ENCODE data around the gene SPAG9. TPM values are rescaled to one million over a fixed set of nuclear protein-coding genes. Genes with fewer than 3 reads are reported as not detected.

The SPAG9 gene
- total RNA-seq, 1 donor from 2014 or later = 42.0 TPM

DNA sequence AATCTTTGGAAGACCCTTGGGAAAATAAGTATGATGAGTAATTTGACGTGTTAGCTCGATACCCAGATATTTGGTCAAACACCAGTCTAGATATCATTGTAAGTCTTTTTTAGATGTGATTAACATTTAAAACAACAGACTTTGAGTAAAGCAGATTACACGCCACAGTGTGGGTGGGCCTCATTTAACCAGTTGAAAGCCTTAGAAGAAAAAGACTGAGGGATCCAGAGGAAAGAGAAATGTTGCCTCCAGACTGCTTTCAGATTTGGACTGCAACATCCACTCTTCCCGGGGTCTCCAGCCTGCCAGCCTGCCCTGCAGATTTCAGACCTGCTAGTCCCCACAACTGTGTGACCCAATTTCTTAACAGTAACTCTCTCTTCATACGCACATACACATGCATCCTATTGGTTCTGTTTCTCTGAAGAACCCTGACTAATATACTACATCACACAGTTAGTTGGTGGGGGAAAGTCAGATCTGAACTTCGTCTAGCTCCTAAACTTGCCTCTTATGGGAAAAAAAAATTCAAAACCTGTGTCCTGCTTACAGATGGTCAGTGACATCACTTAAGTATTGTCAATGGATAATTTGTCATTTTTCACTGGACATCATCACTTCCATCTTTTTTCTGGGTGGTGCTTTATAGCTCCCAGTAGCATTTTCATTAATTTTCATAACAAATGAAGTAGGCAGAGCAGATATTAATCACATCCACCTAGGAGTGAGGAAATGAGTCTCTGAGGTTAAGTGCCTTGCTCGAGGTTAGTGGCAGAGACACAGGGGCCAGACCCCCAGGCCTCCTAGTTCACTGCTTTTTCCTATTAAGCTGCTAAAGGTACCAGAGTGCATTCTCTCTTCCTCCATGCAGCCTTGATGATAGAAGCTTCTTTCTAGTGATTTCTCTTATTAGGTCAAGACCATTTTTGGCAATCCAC is 146.8 kb downstream of the SPAG9 start:
- DNase-seq = no peak
- ATAC-seq (ENCODE audit: poor library complexity) = no peak
- intact Hi-C loops (cut with DNase I) = no loop called here

DNA sequence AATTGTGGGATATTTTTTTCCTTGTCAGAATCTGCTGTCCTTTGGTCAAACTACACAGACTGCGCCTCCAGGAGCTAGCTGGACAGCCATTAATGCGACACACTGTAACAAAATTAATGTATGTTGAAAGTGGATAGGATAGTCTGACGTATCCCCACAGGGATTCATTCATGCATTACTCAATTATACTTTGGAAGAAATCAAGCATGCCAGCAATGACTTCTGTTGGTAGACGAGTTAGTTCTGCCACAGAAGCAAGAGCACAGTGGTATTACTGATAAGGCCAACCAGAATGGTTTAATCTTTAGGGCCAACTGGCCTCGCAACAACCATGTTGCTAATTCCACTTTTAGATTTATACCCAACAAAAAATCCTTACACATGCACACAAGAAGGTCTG is 148.1 kb downstream of the SPAG9 start:
- ATAC-seq (ENCODE audit: poor library complexity) = no peak
- intact Hi-C loops (cut with DNase I) = no loop called here

DNA sequence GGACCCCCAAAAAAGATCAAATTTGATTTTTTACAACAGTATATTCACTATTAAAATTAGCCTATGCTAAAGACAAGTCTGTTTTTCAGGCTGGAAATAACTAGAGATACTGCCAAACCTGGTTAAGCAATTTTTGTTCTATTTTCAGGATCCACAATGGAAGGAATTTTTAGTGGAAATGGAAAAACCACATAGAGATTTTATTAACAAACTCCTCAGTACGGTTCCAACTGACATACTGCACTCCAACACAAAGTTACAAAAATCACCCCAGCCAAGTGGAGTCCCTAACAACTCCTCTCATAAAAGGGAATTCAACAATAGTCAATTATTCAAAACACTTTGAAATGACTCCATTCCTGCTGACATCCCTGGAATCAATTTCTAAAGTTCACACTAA is 152.9 kb downstream of the SPAG9 start:
- ATAC-seq (ENCODE audit: poor library complexity) = peak; percentile 25
- no peak for DNase-seq
- intact Hi-C loops (cut with DNase I) = no loop called here

More for the DNA sequence above, 148.1 kb downstream of the SPAG9 start:
- DNase-seq = no peak

DNA sequence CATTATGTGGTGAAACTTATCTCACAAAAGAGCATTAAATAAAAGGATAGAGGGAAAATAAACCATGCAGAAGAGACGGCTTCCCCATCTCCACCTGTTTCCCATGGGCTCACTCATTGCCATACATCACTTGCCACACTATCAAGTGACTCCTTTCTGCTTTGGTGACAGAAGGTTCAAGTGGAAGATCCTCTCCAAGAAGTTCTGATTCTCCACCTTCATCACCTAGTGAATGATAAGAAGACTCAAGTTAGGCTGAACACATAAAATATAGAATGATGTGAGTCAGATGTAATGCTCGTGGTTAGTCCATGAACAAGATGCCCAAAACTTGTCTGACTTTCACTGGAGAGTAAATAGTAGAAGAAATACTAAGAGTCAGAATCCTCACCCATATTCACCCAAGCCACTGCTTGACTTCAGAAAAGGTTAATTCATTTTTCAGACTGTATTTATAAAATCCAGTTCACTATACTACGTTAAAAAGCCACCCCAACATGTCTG is 154.5 kb downstream of the SPAG9 start:
- DNase-seq = no peak
- intact Hi-C loops (cut with DNase I) = no loop called here
- no peak for ATAC-seq (ENCODE audit: poor library complexity)

DNA sequence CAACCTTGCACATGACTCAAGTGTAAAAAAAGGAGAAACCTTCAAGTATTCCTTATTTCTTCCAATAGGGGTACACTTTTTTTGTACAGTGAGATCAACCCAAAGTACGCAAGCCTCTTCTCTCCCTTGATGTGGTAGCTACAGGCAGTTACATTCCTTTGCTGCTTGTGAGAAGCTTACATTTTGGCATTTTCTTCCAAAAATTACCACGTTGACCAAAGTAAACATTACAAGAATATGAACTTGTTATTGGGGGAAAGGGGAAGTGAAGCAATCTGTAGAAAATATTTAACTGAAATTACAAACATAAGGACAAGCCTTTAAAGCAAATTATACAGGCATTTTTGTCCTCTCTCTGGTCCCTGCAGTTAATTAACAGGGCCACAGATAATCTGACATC is 157.5 kb downstream of the SPAG9 start:
- ATAC-seq (ENCODE audit: poor library complexity) (no peak), DNase-seq (no peak)
- intact Hi-C loops (cut with DNase I) = no loop called here

DNA sequence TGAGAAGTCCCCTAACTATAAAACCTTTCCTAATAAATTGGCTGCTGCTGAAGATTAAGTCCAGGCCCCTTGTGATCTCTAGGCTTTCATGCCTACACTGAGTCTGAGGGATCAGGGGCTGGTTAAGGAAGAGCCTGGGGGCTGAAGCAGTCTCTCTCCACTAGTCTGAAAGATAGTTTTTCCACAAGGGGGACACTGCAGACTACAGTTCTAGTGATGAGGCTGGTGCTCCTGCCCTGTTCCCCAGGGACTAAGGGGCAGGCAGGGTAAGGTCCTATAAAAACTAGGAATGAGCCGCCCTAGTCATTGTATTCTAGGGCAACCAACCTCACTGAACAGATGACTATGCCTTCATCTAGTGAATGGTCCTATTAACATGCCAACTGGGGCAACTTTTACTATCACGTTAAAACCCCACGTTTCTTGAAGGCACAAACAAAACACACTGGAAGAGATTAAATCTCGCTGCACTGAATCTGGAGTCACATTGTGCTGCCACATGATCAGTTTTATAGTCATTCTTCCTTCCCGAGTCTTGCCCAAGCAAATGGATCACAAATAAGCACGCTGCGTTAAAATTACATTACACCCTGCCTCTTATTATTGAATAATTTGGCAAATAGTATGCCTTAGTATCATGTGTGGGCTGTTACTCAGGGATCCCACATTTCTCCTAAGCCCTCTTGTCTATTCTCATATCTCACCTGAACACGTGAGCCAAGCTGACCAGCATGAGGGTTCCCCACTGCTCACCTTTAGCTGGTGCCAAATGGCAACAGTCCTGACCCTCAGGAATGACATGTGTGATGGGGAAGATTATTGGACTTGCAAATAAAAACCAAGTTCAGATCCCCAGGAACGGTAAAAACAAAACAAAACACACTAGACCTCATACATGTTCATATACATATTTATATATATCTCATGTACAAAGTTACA is 159.1 kb downstream of the SPAG9 start:
- no peak for ATAC-seq (ENCODE audit: poor library complexity)
- intact Hi-C loops (cut with DNase I) = no loop called here
- DNase-seq = peak; percentile 8

DNA sequence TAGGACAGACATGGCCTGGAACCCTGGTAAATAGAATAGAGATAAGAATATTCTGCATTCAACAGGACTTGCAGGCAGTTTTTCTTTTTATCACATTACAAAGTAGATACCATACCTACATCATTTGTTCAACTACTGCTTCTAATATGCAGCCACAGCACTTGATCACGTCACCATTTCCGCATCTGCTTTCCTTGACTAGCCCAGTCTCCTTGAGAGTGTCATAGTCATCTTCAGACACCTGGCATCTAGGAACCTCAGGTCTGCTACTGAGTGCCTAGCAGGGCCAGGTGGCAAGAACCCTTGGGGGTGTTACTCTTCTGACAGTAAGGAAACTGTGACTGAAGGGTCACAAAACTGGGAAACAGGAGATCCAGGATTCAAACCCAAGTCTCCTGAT is 161.3 kb downstream of the SPAG9 start:
- no peak for DNase-seq
- ATAC-seq (ENCODE audit: poor library complexity) = no peak
- intact Hi-C loops (cut with DNase I) = no loop called here

DNA sequence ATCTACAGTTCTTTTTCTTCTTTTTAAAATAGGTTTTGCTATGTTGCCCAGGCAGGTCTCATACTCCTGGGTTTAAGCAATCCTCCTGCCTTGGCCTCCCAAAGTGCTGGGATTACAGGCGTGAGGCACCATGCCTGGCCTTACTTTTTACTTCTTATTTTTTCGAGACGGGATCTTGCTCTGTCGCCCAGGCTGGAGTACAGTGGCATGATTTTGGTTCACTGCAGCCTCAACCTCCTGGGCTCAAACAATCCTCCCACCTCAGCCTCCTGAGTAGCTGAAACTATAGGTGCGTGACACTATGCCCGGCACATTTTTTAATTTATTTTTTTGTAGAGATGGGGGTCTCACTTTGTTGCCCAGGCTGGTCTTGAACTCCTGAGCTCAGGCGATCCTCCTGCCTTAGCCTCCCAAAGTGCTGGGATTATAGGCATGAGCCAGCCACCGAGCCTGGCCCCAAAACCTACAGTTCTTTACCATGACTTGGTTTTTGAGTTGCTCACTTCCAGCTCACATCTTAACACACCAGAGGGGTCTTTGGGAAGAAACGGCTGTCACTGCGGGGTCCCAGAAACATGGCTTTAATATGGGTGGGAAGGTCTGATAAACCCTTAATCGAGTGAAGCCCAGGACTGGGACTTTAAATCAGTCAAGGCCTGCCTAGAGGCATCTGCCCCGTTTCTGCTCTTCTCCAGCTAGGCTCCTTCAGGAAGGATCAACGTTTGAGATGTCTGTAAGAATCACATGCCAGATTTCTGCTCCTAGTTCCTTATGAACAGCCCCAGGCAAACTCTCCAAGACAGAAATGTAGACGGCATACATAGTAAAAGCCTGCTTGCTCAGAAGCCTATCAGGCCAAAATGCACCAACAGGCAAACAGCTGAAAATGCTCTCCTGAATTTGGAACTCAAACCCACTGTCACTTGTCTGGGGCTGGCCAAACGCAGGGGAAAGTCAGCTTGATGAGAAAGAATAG is 162.8 kb downstream of the SPAG9 start:
- no peak for ATAC-seq (ENCODE audit: poor library complexity)
- intact Hi-C loops (cut with DNase I) = no loop called here

DNA sequence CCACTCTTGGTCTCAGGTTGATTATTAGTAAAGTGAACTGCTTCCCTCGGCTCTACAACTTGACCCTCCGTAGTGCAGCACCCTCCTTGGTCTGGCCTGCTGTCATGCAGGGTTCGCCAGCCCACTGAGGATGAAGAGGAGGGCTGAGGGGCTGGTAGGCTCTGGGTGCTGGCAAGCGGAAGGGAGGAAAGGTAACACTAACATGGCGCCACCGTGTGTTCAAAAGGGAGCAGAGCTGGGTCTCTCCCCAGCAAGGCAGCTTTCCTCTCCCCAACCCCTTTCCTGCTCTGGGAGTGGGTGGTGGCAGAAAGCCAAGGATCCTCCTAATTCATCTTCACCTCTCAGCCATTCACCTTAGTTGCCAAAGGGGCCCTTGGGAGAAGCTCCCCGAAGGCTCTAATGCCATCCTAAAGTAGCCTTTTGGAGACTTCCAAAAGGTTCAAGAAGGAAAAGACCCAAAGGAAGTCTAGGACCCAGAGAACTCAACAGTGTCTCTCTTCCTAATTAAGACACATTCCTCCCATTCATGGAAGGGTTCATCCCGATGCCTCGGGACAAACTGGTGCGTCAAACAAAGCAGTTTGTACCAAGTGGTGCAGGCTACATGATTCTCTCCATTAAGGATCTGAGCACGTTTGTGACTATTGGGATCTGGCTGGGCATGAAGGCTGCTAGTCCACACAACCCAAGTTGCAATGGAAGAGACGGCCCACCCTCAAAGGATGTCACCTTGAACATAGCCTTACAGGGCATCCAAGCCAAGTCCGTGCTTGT is 163.7 kb downstream of the SPAG9 start:
- ATAC-seq (ENCODE audit: poor library complexity) (peak; percentile 77), DNase-seq (peak; percentile 79)
- intact Hi-C loops (cut with DNase I) = no loop called here

More for the DNA sequence above, 162.8 kb downstream of the SPAG9 start:
- DNase-seq = peak; percentile 6

DNA sequence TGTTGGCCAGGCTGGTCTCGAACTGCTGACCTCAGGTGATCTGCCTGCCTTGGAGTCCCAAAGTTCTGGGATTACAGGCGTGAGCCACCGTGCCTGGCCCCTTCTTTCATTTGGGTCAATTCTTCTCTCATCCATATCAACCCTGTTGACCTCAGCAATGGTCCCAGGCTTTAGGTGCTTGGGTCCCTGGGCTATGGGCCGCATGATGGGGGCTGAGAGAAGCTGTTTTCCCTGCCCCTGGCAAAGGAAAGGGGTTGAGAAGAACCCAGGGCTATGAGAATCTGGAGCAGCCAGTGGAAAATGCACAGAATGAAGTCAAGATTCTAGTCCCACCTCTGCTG is 164.3 kb downstream of the SPAG9 start:
- intact Hi-C loops (cut with DNase I) = no loop called here
- DNase-seq = peak; percentile 9
- ATAC-seq (ENCODE audit: poor library complexity) = no peak

DNA sequence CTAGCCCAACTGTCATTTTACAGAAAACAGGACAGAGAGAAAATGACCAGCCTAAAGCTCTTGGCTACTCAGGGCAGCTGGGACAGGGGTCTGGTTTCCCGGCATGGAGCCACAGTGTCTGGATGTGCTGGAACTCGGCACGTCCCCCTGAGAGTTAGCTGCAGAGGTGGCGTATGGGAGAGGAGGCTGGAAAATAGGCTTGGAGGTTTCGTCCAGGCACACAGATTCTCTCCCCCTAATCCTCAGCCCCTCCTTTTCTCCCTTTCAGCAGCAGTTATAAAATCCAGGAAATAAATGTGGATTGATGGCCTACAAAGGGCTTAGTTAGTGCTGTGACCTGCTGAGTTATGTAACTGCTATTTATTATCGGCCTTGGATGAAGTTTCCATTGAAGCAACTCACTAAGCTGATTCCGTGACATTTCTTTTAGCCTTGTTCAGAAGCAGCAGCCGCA is 165.0 kb downstream of the SPAG9 start:
- ATAC-seq (ENCODE audit: poor library complexity) (peak; percentile 21), DNase-seq (peak; percentile 51)
- intact Hi-C loops (cut with DNase I) = loop anchor here (2.0 kb wide), 1 partner anchor 103 kb away; no protein-coding TSS in a partner anchor

DNA sequence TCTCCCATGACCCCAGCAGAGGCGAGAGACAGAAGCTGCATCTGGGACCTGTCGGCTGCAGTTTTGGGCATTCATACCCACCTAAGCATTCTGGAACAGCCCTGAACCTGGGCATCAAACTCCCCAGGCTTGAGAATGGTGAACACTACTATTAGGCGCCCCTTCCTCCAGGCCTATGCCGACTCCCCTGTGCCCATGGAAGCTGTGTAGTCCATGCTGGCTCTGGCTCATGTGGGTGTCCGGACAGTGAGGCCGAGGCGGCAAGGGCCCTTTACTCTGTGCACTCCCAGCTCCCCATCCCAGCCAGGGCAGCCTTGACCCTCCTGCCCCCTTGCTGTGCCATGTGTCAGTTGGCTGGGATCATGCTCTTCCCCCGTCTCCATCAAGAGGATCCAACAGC is 165.5 kb downstream of the SPAG9 start:
- no peak for ATAC-seq (ENCODE audit: poor library complexity)
- intact Hi-C loops (cut with DNase I) = loop anchor here (2.0 kb wide), 1 partner anchor 102 kb away; no protein-coding TSS in a partner anchor
- DNase-seq = peak; percentile 24

DNA sequence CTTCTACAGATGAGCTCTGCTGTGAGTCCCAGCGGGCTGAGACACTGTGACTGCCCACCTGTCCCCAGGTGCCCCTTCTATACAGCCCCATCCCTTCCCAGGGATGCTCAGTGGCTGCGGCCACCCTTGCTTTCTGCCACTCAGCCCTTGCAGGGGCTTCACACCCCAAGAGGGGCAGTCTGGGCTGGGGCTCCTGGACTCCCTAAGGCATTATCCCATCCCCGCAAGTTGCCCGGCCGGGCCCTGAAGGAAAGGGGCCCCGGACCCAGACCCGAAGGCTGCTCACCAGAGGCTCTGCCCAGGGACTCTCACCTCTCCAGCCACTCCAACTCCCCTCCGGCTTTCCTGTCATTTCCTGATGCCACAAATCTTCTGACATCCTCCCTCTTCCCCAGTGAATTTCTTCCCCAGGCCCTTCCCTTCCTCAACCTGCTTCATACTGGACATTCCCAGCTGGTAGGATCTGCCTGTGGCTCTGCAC is 166.0 kb downstream of the SPAG9 start:
- intact Hi-C loops (cut with DNase I) = loop anchor here (2.0 to 5.0 kb wide), 2 partner anchors 102 to 172 kb away; no protein-coding TSS in a partner anchor
- DNase-seq = peak; percentile 22

DNA sequence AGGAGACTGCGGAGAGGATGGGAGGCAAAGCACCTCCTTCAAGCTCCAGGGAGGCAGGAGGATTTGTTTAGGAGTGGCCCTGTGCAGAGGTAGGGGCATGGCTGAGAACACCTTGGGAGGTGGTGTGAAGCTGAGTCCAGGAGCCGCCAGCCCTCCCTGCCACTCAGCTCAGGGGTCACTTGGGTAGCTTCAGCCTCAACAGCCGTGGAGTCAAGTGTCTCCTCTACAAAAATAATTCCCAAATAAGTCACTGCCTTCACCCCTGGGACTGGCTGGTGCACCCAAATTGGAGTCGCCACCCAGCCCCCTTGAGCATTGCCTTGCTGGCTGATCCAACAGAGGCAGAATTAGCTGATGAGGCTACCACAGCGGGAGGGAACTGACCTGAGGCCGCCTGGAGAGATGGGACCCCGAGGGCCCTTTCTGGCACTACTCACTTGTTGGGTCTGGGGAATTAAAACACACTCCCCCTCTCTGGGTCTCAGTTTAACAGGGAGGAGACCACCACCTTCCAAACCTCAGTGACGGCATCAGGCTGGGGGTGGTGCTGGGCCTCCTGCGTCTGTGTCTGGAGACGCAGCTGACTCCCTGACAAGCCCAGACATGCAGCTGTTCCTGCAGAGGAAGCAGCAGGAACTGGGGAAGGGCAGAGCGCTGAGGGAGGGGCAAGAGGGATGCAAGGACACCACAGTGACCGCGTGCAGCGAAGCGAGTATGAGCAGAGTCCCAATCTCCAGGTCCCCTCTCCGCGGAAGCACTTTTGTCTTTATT is 166.7 kb downstream of the SPAG9 start:
- peak; percentile 9 for ATAC-seq (ENCODE audit: poor library complexity)
- intact Hi-C loops (cut with DNase I) = loop anchor here (2.0 to 5.0 kb wide), 2 partner anchors 101 to 172 kb away; no protein-coding TSS in a partner anchor
- peak; percentile 66 for DNase-seq

More for the DNA sequence above, 166.0 kb downstream of the SPAG9 start:
- no peak for ATAC-seq (ENCODE audit: poor library complexity)

DNA sequence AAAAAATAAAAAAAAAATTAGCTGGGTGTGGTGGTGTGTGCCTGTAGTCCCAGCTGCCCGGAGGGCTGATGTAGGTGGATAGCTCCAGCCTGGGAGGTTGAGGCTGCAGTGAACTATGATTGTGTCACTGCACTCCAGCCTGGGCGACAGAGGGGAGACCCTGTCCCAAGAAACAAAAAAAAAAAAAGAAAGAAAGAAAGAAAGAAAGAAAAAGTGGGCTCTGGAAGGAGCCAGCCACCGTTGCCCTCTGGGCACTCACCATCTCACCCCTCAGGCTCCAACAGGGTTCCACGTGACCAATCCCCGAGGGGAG is 167.2 kb downstream of the SPAG9 start:
- intact Hi-C loops (cut with DNase I) = loop anchor here (5.0 kb wide), 1 partner anchor 171 kb away; no protein-coding TSS in a partner anchor
- DNase-seq = no peak
- ATAC-seq (ENCODE audit: poor library complexity) = no peak

DNA sequence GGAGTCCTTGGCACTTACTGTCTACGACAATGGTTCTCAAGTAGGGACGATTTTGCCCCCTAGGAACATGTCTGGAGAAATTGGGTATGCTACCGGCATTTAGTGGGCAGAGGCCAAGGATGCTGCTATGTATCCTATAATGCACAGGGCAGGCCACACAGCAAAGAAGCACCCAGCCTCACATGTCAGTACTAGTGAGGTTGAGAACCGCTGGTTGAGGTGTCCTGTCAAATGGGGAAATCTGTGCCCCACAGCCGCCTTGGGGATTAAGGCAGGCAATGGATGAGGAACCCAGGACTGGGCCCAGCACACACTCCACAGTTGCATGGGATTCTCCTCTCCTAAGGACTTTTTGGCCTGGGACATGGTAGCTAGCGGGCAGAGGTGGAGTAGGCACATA is 167.8 kb downstream of the SPAG9 start:
- intact Hi-C loops (cut with DNase I) = loop anchor here (5.0 kb wide), 1 partner anchor 171 kb away; no protein-coding TSS in a partner anchor
- peak; percentile 29 for DNase-seq
- ATAC-seq (ENCODE audit: poor library complexity) = no peak
